HG02852 (cell line): ENCODE data around the gene SPOCK2.
A peak's percentile ranks its signal among the peaks of the same experiment; 100 is the strongest.

ENCODE experiments used
- ATAC-seq: cut with Tn5 transposase; IDR thresholded peaks from one replicate; pipeline ENCODE4 v1.9.1; 2021; ENCODE audit warnings: mild to moderate bottlenecking, moderate library complexity; ENCODE audit not compliant: unreplicated experiment

The SPOCK2 gene

DNA sequence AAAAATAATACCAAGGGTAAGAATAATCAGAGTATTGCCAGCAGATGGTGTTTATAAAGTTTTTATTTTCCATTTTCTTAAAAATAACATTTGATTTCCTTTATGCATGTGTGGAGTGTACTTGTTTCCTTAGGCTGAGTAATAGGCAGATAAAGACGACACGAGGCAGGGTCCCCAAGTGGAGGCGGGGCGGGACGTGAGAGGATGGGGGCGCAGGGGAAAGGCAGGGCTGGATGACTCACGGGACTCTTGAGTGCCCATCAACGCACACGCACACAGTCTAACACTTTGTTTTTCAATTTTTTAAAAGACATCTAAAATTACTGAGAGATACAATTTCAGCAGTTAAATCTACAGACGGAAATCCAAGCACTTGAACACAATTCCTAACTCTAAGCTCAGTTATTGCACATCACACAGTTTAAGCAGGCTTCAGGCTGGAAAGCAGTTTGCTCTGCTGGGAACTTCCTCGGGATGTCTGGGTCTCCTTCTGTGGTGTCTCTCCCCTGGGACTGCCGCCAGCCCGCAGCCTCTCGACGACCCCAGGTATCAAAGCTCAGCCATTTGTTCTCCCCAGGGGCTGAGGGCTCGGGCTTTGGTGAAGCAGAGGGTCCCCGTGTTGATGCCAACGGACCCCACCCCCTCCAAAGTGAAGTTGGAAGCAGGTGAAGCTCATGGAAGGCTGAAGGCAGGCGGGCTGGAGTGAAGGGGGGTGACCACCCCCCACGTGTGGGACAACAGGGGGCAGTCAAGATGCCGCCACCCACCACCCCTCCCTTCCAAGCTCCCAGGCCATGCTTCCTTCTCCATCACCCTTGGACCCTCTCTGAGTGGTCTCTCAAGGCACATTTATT is 29.1 kb downstream of the SPOCK2 start:
- no peak for ATAC-seq

DNA sequence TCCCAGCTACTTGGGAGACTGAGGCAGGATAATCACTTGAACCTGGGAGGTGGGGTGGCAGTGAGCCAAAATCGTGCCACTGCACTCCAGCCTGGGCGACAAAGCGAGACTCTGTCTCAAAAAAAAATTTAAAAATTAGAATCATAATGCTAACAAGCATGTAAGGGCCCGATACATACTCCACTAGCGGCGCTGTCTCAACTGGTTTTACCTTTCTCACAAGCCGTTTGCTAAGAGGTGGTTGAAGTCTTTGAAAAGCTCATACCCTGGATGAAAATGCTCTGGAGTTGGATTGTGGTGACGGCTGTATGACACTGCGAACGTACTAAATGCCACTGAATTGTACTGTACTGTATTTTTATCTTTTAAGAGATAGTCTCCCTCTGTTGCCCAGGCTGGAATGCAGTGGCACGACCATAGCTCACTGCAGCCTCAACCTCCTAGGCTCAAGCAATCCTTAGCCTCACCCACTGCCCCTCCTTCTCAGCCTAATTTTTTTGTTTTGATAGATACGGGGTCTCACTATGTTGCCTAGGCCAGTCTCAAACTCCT is 29.9 kb downstream of the SPOCK2 start:
- no peak for ATAC-seq

DNA sequence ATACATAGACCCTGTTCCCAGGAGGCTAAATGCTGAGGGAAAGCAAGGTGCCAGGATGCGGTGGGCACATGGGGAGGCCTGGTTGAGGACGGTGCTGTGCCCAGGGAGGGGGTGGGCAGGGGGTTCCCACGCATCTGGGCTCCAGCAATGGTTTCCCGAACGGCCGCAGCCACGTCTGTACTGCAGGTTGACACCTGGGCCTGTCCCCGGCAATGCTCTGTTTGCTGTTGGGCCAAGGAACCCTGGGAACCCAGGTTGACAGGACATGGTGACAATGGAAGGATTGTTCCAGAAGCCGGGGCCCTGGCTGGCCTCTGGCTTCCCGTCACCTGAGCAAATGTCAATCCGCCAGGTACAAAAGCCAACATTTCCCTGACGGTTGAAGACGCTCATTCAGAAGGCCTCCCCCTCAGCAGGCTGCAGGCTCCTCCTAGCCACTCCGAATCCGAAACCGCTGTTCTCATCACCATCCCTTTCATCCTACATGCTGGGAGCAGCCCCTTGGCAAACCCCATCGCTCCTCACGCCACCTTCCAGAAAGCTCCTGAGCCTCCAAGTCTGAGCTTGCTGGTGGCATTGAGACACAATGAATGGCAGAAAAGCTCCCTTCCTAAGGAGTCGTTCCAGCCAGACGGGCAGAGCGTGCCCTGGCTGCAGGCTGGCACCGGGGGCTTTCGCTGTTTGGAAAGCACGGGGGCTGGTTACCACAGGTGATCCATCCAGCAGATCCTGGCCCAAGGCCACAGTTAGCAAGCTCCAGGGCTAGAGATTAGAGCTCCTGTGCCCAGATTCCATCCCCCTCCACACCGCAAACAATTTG is 31.2 kb downstream of the SPOCK2 start:
- ATAC-seq, result no peak

DNA sequence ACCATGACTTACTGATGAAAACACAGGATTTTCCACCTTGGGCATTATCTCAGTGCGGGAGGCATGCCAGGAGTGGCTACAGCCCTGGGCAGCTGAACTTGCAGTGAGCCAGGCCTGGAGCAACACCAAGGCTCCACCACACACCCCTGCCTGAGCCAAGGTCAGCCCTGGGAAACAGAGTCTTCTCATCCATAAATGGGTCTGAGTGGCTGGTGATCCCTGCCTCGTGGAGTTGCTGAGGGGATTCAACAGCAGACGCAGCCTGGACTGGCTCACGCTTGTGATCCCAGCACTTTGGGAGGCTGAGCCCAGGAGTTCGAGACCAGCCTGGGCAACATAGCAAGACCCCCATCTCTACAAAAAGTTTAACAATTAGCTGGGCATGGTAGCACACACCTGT is 32.2 kb downstream of the SPOCK2 start:
- no peak for ATAC-seq

DNA sequence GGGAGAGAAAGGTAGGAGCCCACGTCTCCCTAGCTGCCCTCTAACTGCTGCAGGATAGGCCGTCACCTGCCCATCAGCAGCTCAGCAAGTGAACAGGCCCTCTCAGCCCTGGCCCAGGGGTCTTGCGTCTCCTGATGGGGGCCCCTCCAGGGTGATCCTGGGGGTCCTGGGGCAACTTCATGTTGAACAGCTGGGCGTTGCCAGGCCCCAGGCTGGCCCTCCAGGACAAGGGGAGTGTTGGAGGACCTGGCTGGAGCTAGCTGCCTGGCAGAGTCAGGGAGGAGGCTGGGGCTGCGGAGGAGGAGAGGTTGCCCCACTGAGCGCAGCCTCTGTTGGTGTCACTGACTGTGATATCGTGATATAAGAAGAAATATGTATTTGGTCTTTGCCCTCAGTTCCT is 34.7 kb downstream of the SPOCK2 start:
- no peak for ATAC-seq

DNA sequence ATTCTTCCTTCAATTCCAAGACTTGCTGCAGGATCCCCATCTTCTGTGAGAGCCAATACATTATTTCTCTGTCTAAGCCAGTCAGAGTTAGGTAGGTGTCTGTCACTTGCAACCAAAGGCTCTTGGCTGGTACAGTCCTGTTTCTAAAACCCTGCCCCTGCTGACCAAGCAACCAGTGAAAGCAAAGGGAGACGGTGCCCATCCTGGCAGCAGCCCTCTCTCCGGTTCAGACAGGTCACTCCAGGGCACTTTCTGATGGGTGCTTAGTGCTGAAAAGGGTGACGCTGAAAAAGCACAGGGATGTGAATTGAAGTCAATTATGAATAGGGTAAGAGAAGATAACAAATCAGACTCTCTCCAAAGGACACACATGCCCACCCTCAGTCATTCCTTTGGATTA is 37.5 kb downstream of the SPOCK2 start:
- ATAC-seq, result no peak

DNA sequence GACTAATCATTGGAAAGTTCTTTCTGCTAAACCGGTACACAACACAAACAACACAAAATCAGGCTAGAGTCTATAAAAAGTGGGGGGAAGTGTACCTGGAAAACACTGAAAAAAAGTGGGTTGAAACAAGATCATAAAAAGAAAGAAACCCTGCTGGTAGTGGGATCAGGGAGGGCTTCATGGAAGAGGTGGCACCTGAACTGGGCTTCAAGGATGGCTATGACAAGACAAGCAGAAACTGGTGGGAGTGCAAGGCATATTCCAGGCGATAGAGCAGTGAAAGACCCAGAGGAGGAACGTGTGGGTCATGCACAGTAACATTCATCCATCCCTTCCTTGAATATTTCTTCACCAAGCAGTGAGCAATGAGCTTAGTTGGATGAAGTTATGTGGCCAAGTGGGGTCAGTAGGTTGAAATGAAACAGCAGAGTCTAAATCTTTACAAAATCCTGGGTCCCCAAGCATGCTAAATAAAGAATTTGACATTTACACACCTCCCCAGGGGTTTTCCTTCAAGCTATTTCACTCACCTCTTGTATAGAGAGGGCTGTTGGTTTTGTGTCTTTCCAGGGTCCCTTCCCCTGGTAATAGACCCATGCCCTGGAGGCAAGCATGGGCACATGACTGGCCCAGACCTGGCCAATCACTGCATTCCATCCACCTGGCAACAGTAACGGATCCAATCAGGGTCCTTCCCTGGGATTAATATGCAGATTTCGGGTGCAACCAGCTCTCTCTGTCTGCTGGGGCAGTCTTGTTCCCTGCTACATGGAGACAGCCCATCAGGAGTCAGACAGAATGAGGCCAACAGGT is 38.2 kb downstream of the SPOCK2 start:
- ATAC-seq, result no peak

DNA sequence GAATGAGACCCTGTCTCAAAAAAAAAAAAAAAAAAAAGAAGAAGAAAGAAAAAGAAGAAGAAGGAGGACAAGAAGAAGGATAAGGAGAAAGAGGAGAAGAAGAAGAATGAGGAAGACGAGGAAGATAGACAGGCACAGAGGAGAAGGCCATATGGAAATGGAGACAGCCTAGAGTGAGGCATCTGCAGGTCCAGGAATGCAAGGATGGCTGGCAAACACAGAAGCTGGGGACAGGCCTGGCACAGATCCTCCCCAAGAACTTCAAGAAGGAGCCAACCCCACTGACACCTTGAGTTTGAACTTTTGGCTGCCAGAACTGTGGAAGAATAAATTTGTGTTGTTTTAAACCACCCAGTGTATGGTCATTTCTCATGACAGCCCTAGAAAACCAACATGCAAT is 38.9 kb downstream of the SPOCK2 start:
- ATAC-seq, result no peak

DNA sequence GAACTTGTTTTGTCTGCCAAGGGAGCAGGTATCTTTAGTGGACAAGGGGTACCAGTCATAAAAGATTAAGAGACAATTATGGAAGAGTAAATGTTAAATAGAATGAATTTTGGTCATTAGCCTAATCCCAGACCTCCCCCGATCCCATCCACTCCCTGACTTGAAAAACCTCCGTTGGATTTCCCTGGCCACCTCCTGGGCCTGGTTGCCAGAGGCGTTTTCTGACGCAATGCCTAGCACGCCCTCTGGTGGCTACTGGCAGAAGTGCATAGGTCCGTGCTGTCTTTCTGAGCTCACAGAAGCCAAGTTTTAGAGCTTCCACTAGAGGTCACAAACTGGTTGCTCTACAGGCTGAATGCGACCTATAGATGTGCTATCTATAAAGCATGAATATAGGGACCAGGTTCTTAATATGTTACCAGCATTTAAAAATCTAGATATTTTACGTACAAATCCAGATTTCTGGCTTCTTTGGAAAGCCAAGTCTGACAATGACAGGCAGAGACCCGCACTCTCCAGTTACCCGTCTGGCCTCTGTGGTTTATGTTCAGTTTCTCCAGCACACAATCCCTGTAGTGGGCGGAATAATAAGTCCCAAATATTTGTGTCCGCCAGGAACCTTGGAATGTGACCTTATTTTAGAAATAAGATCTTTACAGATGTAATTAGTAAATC is 39.8 kb downstream of the SPOCK2 start:
- peak; percentile 68 for ATAC-seq

DNA sequence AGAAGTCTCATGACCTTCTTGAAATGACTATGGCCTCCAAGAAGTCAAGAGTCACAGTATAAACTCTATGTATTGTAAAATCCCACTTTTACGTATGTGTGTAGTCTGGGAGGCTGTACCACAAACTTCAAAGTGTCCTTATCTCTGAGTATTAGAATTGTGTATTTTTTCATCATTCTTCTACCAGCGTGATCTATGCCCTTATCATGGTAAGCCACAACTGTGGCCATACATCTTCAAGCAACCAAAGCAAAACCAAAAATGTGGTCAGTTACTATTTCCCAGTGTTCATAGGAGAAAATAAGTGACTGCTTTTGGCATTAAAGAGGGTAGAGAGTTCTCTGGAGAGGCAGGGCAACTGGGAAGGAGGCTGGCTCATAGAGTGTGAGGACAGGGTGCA is 42.8 kb downstream of the SPOCK2 start:
- no peak for ATAC-seq

DNA sequence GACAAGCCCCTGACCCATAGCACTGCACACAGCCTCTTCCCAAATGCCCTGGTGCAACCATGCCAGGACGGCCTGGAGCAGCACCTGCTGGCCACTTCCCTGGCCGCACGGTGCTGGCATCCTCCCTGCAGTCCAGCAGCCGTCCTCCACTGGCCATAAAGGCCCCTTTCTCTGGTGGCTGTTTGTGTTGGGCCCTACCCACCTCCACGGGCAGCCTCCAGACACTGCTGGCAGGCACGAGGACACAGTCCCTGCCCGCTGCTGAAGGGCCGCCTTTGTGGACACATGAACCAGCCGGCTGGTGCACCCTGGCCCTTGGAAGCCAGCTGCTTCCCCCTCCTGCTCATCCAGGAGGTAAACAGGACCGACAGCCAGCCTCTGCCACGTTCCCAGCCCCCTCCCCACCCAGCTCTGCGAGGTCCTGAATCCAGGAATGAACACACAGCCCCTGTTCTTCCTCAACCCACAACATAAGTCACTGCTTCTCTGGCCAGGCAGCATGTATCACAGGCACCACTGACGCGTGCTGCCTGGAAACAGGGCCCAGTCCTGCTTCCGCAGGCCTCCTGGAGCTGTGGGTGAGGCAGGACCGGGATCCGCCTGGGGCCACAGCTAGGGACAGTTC is 43.8 kb downstream of the SPOCK2 start:
- ATAC-seq, result no peak

DNA sequence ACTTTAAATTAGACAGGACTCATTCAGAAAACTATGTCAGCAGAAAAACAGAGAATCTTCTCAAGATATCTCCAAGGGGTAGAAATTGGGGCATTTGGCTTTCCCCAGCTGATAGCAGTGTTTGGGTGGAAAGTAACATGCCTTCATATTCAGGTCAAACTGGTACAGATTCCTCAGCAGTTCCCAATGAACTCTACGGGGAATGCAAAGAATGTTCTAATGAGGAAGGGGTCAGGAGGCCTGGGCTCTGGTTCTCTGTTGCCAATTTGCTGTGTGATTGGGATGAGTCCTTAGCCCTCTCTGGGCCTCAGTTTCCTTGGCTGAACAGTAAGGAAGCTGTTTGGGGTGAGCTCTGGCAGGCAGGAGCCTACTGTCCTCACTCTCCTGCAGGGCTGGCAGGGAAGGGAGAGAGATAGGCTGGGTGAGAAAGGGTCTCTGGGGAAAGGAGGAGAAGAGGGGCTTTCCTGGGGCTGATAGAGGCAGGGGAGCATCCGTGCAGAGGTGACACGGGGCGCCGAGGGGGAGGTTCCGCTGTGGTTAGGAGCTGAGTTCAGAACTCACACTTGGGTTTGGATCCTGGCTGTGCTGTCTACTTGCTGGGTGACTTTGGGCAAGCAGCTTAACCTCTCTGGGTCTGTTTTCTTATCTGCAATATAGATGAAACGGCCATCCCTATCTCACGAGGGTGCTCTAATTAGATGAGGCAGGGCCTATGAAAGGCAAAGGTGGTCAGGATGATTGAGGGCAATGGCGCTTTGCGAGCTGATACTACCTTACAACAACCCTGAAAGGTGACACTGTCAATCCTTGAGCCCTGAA is 45.1 kb downstream of the SPOCK2 start:
- ATAC-seq, result no peak

DNA sequence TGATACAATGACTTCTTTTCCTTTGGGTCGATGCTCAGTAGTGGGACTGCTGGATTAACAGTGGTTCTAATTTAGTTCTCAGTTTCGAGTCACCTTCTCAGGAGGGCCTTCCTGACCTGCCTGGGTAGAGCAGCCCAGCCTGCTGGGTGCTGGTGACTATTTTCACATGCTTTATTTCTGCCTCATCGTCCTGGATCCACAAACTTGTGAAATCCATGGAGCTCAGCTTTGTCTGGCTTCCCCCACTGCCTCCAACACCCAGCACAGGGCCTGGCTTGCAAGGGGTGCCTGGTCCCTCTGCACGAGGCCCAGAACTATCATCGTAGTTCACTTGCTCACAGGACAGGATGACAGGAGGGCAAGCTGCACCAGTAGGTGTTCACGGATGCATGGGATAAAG is 46.9 kb downstream of the SPOCK2 start:
- no peak for ATAC-seq

DNA sequence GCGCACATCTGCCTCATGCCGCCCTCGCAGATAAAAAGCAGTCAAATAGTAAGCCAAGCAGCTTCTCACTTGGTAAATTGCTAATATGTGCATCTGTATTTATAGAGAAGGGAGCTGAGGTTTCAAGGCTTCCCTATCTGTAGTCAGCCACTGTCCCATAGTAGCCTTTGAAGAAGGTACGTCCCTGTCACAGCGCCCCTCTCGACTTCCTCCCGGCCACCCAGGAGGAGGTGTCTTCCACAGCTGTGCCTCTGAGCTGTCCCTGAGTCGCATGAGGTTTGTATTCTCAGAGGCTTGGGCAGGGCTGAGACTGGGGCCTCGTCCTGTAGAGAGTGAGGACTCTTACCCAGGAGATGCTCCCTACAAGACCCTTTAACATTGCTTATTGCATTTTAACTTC is 49.0 kb downstream of the SPOCK2 start:
- no peak for ATAC-seq

DNA sequence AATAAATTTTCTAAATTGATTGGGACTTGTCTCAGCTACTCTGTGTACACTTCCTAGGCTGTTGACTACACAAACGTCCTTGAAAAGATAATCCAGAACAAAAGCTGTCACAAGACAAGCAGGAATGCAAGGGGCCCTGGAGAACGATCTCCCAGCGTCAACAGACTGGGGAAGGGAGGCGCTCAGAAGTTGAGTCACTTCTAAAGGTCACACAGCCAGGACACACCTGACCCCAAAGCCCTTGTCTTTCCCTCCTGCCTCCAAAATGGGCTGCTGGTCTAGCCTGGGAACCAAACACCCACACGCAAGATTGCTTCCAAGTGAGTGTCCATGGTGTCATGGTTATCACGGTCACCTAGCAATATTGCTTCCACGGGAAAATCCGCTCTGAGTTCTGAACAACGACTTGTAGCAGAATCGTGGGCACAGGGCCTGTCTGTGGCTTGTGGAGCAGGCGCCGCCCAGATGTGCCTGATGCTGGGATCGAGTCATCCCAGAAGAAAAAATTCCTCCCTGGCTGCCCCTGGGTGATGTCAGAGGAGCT is 49.8 kb downstream of the SPOCK2 start:
- no peak for ATAC-seq

DNA sequence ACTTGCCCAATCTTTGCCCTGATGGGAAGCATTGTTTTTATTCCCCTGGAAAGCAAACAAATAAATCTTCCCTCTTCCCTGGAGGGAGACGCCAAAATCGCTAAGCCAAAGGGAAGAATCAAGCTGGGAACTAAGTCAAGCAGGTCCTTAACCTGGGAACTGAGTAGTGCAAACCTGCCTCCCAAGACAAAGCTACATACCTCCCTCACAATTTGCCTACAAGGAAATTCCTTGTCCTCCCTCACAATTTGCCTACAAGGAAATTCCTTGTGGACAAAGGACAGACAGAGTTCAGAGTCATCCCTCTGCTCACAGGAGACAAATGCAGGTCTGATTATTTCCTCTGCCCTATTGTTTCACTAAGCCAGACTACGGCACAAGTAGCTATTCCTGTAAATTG is 50.5 kb downstream of the SPOCK2 start:
- ATAC-seq, result no peak

DNA sequence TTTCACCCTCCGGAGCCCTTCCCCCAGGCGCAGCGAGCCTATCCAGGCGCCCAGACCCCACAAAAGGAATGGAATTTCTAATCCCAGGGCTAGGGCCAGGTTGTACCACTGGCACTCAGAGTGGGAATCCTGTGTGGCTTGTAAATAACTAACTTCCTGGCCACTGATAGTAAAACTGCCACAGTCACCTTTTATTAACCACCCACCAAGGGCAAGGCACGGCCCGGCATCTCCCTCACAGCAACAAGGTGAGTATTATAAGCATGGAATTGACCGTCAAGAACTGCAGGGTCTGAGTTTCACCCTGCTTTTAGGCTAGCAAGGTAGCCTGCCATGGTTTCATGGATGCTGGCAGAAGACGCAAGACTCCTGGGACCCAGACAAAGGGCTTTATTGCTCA is 51.1 kb downstream of the SPOCK2 start:
- no peak for ATAC-seq

DNA sequence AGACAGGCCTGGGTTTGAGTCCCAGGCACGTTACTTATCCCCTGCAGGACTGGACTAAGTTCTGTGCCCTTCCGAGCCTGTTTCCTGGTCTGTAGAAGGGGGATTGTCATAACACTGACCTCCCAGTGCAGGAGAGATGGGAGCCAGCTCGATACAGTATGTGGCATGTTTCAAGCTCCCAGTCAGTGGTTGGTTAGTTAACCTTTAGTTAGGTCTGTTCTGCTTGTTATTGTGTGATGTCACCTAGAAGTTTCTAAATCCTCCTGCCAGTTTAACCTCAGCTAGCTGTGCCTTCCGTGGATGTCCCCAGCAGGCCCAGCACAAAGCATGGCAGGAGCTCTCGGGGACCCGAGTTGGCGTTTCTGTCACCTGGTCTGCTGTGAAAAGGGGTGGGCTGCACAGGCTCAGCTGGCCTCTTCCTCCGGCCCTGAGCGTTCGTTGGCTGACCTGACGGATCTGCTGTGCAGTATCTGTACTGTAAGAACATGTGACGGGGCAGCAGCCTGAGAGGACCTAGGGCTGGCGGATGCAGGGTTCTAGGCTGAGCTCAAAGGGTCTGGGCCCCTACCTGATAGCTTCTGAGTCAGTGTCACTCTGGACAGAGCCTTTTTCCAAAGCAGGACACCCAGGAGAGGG is 53.0 kb downstream of the SPOCK2 start:
- no peak for ATAC-seq
